GM18505 (cell line): ENCODE measurements around the gene CLDN15.

ENCODE experiments used
- ATAC-seq: cut with Tn5 transposase; IDR thresholded peaks from one replicate; pipeline ENCODE4 v1.9.1; 2021; ENCODE audit not compliant: unreplicated experiment
- POLR2A ChIP-seq: IDR thresholded peaks from 4 replicates; pipeline ENCODE4 v1.6.1; 2011; ENCODE audit warnings: borderline replicate concordance; ENCODE audit not compliant: insufficient read depth, insufficient read length; ENCODE audit errors: extremely low read depth

The CLDN15 gene

DNA sequence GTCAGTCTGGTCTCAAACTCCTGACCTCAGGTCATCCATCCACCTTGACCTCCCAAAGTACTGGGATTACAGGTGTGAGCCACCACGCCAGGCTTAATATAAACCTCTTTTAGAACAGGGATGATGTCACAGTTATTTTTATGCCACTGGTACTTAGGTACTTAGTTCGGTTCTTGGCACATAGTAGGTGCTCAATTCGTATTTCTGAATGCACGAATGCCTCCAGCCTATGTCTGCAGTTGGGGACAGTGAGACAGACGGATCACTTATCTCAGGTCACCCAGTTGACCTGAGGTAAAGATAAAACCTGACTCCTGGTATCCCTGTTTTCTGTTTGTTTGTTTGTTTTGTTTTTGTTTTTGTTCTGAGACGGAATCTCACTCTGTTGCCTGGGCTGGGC is 51.4 kb downstream of the CLDN15 start:
- ATAC-seq = no peak
- TF ChIP-seq POLR2A = no peak

DNA sequence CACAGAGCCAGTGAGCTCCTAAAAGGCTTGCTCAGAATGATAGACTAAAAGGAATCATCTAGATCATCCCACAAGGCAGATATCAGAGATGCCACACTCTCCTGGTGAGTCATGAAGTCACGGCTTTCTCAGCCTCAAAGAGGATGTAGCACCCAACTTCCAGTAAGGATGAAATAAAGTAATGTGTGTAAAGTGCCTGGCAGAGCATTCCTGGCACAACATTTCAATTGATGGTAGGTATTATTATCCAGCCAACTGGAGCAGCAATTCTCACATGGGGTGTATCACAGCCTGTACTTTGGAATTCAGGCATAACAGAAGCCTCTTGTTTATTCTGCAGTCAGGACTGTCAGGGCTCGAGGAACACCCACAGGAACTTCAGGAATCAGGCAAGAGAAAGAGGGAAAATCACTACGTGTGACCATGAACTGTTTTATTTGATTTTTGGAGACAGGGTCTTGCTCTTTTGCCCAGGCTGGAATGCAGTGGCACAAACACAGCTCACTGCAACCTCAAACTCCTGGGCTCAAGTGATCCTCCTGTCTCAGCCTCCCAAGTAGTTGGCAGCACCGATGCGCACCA is 52.3 kb downstream of the CLDN15 start:
- TF ChIP-seq POLR2A = no peak

More for the DNA sequence above, 52.3 kb downstream of the CLDN15 start:
- no peak for ATAC-seq
